ENCODE data around the gene PDZD4.
A peak's percentile ranks its signal among the peaks of the same experiment; 100 is the strongest.

The PDZD4 gene

DNA sequence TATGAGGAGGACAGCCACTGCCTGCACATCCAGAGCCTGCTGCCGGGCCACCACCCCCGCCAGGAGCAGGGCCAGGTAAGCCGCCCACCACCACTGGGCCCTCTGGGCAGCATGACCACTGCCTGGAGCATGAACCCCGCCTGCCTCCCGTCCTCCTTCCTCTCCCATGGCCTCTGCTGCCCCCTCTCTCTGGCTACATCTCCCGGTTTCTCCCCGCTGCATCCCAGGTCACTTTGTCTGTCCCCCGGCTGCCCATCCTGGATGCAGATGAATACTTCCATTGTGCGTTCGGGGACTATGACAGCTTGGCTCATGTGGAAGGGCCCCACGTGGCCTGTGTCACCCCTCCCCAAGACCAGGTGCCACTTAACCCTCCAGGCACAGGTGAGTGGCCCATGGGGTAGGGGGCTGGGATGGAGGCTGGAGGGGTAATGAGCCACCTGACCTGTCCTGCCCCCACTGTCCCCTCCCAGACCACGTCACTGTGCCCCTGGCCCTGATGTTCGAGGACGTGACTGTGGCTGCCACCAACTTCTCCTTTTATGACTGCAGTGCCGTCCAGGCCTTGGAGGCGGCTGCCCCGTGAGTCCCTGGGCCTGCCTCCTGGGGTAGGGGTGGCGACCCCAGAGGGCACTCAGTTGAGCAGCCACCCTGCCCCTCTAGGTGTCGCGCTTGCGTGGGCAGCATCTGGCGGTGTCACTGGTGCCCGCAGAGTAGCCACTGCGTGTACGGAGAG is 60.3 kb downstream of the PDZD4 start:
- DNase-seq, result no peak

DNA sequence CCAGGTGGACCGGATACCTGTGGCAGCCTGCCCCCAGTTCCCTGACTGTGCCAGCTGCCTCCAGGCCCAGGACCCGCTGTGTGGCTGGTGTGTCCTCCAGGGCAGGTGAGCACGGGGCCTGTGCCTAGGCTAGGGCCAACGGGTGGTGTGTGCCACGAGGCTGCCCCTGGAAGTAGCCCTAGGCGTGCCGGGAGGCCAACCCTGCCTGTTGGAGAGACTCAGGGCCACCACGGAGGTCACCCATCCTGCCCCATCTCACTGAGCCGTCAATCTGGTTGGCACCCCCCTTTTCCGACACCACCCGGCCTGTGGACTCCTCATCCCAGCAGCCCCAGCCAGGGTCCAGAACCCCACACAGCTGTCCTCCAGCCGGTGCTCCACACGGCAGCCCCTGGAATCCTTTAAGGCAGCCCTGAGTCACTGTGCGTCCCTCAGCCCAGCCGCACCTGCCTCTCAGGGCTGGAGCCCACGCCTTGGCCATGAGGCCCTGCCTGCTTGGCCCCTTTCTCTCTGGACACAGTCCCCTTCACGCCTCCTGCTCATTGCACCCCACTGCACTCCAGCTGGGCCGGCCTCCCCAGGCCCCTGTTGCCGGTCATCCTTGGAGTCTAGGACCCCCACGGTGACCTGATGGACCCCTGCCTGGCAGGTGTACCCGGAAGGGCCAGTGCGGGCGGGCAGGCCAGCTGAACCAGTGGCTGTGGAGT is 61.0 kb downstream of the PDZD4 start:
- DNase-seq, result no peak

DNA sequence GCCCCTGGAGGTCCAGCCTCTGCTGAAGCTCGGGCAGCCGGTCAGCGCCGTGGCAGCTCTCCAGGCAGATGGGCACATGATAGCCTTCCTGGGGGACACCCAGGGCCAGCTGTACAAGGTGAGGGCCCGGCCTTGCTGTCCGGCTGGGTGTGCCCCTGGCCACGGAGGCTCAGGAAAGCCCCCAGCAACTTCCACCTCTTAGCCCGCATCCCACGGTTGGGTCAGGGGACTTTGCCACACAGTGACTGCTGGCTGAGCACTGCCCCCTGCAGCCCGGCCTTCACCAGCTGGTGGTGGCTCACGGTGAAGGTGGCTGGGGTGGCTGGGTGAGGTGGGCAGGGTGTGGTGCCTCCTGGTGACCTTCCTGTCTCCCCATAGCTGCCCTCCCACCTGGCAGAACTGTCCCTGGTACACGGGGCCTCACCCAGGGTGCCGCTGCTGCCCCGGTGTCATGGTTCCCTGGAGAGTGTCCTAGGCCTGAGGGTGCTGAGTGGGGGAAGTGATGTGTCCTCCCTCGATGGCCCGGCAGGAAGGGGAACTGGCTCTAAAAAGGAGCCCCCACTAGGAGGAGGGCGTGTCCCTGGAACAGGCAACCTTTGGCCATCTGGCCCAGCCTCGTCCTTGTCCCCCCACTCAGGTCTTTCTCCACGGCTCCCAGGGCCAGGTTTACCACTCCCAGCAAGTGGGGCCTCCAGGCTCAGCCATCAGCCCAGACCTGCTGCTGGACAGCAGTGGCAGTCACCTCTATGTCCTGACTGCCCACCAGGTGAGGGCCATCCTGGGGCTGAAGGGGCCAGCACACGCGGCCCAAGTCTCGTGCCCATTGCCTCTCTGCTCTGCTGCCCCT is 61.8 kb downstream of the PDZD4 start:
- DNase-seq, result no peak

DNA sequence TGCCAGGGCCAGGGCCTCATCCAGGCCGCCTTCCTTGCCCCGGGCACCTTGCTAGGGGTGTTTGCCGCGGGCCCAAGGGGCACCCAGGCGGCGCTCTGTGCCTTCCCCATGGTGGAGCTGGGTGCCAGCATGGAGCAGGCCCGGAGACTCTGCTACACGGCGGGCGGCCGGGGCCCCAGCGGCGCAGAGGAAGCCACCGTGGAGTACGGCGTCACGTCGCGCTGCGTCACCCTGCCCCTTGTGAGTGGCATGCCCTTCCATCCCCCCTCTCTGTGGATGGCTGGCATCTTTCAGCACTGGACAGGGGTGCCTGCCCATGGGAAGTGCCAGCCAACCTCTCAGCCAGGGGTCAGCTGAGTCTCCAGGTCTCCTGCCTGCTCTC is 62.7 kb downstream of the PDZD4 start:
- no peak for DNase-seq

DNA sequence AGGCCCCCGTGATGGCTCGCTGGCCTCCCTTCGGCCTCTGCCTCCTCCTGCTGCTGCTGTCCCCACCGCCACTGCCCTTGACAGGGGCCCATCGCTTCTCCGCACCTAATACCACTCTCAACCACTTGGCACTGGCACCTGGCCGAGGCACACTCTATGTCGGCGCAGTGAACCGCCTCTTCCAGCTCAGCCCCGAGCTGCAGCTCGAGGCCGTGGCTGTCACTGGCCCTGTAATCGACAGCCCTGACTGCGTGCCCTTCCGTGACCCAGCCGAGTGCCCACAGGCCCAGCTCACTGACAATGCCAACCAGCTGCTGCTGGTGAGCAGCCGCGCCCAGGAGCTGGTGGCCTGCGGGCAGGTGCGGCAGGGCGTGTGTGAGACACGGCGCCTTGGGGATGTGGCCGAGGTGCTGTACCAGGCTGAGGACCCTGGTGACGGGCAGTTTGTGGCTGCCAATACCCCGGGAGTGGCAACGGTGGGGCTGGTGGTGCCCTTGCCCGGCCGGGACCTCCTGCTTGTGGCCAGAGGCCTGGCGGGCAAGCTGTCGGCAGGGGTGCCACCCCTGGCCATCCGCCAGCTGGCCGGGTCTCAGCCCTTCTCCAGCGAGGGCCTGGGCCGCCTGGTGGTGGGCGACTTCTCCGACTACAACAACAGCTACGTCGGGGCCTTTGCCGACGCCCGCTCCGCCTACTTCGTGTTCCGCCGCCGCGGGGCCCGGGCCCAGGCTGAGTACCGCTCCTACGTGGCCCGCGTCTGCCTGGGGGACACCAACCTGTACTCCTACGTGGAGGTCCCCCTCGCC is 63.3 kb downstream of the PDZD4 start:
- no peak for DNase-seq

DNA sequence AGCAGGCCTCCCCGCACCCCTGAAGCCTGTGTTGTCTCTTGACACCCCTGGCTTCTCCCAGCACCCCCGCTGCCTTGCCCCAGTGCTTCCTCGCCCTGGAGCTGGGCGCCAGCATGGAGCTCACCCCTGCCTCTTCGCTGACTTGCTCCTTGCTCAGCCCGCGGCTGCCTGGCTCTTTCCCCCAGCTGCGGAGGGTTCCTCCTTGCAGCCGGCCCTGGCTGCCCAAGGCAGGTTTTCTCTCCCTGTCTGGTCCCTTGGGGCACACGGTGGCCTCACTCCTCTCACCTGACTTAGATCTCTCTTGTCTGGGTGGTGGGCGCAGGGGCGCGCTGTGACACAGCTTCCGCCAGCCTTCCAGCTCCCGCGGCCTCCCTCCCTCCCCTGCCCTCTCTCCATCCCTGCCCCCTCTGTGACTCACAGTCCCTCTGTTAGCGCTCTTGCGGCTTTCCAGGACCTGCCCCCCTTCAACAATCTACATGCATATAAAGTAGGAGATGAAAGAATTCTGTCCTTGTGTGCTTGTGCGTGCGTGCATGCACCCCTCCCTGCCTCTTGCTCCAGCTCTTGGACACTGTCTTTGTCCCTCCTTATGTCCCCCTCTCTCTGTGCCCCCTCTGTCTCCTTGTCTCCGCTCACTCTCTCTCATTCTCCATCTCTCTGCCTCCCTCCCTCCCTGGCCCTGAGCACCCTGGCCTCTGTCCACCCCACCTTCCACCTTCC is 64.1 kb downstream of the PDZD4 start:
- DNase-seq, result no peak

DNA sequence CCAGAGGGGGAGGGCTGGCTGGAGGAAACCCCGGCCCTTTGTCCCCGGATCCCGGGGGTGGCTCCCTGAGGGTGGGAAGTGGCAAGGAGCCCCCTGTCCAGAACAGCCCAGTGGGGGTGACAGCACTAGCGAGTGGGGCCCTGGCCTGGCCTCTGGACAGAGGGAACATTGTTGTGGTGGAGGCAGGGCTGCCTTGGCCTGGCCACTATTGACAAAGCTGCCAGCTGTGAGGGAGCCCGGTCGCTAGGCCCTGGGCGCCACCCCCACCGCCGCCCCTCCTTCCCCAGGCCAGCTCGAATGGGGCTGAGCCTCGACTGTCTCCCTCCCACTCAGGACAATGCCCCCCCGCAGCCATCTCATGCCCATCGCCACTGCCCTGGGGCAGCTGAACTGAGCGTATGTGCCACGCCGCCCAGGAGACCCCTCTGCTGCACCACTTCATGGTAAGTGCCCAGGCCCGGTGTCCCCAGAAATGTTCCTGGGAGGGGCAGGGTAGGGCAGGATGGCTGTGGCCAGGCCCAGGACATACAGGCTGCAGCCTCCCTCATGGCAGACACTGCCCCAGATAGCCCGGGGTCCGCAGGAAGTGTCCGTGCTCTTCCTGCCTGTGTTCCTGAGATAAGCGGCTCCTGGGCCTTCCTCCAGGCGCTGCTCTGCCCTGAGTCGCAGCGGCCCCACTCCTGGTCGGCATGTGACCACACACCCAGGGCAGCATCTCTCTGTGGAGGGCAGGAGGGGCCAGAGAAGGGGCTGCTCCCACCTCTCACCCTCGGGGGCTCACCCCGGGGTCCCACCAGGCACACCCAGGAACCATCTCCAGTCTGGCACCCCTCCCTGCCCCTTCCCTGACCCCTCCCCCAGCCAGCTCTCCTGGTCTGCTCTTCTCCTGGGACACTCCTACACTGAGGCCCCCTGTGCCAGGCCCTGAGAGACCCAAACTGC is 64.9 kb downstream of the PDZD4 start:
- no peak for DNase-seq

- no peak for DNase-seq
Observed at GRCh38 chrX:153764786-153765137, 65.6 kb downstream of the PDZD4 start.

DNA sequence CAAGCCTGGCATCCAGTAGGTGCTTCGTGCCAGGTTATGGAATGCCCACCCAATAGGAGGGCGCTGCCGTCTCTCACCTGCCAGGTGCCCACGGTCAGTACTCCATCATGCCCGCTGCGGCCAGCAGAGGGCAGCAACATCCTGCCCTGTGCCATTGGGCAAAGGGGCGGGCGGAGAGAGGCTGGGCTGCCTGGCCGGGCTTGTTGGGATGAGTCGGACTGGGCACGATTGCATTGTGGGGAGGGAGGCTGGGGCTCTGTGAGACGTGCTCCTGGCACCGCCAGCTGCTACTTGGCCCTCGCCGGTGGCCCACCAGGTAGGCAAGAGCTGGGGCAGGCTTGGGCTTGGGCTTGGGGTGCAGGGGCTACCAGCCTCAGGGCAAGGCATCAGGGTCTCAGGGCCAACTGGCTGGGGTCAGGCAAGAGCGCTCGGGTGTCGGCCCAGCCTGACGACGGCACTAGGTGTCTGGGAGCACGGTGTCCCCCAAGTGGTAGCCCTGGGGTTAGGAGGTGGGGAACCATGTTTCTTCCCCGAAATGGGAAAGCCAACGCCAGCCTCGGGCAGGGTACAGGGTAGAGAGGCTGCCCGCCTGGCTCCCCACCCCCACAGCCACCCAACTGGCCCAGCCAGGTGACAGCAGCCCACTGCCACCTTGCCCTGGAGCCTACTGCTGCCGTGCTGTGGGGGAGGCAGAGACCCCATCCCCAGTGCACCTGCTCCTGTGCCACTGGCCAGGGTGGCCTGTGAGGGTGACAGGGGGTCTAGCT is 66.2 kb downstream of the PDZD4 start, which contains the start of gene PLXNB3:
PLXNB3 (plus strand) TSS at position 261 of the 767 bp plus-strand sequence. CDS start 1,287 bp downstream, outside the sequence.
- DNase-seq, result peak; percentile 64

DNA sequence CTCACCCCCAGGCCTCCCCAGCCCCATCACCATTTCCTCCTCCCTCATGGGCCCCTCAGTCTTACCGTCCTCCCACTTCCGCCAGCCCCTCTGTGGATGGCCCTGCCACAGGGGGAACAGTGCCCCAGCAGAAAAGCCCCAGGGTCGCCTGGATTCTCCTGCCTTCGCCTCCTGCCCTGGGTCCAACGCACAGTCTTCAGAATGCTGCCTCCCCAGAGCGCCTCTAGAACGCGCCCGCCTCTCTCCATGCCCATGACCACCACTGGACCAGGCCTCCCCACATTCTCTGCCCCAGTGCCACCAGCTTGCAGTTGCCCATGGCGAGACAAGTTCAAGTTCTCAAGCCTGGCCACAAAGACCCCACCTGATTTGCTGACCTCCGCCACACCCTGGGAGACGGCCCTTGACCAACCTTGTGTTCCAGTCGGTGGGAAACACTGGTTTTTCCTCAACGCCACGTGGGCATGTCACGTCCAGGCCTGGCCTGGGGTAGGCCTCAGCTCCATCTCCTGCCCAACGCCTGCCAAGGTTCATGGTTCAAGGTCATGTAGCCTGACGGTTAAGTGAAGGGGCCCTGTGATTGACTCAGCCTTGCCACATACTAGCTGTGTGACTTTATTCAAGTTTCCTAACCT is 66.9 kb downstream of the PDZD4 start:
- DNase-seq, result no peak

DNA sequence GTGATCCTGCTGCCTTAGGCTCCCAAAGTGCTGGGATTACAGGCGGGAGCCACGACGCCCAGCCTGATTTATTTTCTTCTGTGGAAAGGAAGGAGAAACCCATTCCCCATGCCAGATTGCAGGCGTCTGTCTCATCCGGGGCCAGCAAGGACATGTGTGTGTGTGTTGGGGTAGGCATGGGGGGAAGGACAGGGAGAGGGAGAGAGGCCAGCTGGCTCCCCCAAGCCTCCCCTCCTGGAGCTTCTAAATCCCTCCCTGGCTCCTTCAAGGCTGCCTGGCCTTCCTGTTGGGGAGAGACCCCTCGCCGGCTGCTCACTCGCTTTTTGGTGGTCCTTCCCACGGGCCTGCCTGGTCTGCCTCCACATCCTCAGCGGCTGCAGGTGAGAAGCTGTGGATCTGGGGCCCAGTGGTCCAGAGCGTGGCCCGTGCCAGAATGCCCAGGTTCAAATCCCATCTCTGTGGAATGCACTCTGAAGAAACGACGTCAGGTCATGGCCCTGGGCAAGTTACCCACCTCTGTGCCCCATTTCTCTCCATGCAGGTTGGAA is 67.6 kb downstream of the PDZD4 start:
- no peak for DNase-seq

GRCh38 chrX:153761863-153762262 is 68.5 kb downstream of the PDZD4 start:
- DNase-seq, result no peak

- DNase-seq, result no peak
Observed at GRCh38 chrX:153755136-153755535, 75.2 kb downstream of the PDZD4 start.
